Stimulated activated CD8-positive, alpha-beta memory T cell treated with anti-CD3 and anti-CD28 coated beads, Interleukin-12 subunit alpha, Interleukin-12 subunit beta, amount 100 ng/mL, for 4 hours (primary cell): ENCODE measurements around the gene PHC2.

Experiments
- DNase-seq: peaks from one replicate; pipeline ENCODE4 v3.0.0-alpha.2; 2020; ENCODE audit warnings: low read depth

Gene PHC2, protein sequence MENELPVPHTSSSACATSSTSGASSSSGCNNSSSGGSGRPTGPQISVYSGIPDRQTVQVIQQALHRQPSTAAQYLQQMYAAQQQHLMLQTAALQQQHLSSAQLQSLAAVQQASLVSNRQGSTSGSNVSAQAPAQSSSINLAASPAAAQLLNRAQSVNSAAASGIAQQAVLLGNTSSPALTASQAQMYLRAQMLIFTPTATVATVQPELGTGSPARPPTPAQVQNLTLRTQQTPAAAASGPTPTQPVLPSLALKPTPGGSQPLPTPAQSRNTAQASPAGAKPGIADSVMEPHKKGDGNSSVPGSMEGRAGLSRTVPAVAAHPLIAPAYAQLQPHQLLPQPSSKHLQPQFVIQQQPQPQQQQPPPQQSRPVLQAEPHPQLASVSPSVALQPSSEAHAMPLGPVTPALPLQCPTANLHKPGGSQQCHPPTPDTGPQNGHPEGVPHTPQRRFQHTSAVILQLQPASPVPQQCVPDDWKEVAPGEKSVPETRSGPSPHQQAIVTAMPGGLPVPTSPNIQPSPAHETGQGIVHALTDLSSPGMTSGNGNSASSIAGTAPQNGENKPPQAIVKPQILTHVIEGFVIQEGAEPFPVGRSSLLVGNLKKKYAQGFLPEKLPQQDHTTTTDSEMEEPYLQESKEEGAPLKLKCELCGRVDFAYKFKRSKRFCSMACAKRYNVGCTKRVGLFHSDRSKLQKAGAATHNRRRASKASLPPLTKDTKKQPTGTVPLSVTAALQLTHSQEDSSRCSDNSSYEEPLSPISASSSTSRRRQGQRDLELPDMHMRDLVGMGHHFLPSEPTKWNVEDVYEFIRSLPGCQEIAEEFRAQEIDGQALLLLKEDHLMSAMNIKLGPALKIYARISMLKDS

GRCh38 chr1:33430692-33431593 is at the start of gene PHC2:
Gene PHC2 (minus strand): TSS chr1:33431095. CDS start chr1:33375539, 55,556 bp downstream.
- DNase-seq = peak; percentile 87

GRCh38 chr1:33477451-33477850 is 46.6 kb upstream of the PHC2 start:
- DNase-seq = no peak

DNA sequence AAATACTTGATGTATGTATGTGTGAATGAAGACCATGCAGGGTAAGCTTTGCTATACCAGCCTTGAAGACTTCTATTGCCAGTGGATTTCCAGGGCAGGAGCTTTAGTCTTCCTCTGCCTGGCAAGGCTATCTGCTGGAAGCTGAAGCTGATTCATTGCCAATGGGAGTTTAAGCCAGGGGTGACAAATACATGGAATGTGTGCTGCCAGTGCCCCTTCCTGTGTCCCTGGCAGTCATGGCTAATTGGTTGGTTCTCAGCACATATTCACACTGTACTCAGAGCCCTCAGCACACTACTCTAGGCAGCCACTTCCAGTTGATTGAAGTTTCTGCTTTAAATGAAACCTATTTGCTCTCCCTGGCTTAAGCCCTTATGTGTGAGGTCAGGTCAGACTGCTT is 43.0 kb upstream of the PHC2 start:
- no peak for DNase-seq

GRCh38 chr1:33472269-33472980 is 41.5 kb upstream of the PHC2 start, which contains the start of gene ZSCAN20:
Gene ZSCAN20 (plus strand): TSS chr1:33472645. CDS start chr1:33479289, 6,644 bp downstream.
- DNase-seq = peak; percentile 75

DNA sequence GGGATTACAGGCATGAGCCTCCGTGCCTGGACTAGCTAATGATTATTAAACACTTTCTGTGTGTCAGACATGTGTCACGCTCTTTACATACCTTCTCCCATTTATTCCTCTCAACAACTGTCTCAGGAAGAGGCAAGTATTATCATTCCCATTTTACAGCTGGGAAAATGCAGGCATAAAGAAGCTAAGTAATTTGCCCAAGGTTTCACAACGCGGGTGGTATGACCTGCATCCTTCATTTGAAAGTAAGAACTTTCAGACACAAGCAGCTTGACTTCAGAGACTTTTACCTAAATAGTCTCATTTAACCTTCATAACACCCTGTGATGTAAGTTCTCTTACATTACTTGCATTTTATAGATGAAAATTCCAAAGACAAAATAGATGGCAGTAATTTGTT is 40.5 kb upstream of the PHC2 start:
- no peak for DNase-seq

DNA sequence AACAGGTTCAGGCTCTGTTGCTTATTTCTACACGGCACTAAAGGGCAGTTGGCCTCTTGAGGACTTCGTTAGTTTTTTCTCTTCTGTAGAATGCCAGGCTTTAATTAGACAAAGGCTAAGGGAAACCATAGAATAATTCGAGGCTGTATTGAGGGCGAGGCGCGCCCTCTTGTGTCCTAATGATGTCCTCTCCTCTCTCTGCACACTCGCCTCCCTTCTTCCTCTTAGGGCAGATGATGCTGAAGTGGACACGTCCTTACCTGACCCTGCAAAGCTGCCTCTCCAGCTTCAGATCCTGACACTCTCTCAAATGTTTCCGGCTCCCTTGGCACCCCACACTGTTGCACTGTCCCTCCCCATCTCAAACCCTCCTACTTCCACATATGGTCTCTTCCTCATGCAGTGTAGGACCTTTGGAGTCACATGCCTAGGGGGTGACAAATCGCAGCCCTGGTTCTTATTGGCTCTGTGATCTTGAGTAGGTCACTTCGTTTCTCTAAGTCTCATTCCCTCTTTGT is 39.7 kb upstream of the PHC2 start:
- DNase-seq = peak; percentile 15

DNA sequence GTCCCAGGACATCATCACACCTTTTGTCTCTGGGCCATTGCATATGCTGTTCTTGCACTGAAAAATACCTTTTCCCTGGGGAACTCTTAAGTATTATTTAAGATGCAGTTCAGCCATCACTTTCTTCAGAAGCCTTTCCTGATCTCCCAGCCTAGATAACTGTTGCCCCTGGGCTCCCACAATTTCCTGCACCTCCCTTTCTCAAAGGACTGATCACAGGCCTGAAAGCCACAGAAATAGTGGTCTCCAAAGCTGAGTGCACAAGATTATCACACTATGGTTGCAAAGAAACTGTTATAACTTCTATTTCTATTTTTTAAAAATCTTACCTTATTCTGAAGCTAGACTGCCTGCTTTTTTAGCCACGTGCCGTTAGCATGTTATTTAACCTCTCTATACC is 38.8 kb upstream of the PHC2 start:
- DNase-seq = no peak

DNA sequence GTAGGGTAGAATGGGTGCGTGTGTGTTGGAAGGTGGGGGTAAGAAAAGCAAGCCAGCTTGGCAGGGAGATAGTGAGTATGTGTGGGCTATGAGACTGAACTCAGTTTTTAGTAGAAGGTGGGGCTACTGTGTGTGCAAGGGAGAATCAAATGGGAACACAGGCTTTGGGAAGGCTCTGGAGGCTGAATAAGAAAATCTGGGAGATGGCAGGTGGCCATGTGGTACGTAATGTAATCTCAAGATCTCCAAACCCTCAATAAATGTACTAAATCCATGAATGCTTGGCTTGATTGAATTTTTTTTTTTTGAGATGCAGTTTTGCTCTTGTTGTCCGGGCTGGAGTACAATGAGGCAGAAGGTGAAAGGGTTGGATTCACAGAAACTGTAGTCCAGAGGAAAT is 38.1 kb upstream of the PHC2 start:
- no peak for DNase-seq

- no peak for DNase-seq
Observed at GRCh38 chr1:33468531-33468930, 37.6 kb upstream of the PHC2 start.

DNA sequence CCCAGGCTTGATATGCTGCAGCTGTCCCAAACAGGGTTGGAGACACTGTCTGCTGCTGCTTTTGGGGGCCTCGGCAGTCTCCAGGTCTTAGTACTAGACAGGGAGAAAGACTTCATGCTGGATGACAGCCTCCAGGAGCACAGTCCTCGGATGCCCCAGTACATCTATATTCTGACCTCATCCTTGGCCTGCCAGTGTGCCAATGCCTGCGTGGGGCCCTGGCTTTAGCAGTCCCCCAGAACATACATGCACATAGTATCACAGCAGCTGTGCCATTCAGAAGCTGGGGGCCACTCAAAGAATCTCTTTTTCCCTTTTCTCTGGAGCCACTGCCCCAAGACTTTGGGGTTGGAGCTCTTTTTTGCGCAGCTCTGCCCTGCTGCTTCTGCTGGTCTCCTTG is 37.1 kb upstream of the PHC2 start:
- DNase-seq = no peak

DNA sequence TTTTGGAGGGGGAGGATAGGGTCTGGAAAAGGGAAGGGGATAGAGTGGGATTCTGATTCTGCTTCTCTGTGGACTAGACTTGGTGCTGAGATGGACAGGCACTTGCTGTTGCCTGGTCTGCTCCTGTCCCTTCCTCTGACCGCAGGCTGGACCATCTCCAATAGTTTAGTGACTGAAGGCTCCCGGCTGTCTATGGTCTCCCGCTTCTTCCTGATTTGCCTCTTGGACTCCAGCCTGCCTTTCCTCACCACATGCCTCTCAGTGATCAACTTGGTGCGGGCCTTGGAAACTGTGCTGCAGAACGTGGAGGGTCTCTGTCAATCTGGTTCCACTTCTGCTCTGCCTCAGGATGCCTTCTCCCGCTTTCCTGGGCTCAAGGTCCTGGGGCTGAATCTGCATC is 35.3 kb upstream of the PHC2 start:
- no peak for DNase-seq

DNA sequence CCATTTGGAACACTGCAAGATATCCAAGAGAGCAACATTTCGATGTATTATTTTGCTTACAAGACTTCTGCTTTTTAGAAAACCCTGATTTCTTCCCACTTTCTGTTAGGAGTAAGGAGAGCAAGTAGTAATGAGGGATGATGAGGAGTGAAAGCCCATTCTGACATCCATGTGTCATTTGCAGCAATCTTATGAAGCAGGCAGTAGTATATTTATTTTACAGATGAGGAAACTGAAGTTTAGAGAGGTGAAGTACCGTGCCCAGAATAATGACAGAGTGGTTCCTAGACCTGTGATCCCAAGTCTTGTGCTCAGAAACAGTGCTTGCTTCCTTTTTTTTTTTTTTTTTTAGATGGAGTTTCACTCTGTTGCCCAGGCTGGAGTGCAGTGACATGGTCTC is 34.4 kb upstream of the PHC2 start:
- no peak for DNase-seq

- DNase-seq = no peak
Observed at GRCh38 chr1:33464552-33464951, 33.7 kb upstream of the PHC2 start.

GRCh38 chr1:33462405-33463164 is 31.7 kb upstream of the PHC2 start:
- no peak for DNase-seq

DNA sequence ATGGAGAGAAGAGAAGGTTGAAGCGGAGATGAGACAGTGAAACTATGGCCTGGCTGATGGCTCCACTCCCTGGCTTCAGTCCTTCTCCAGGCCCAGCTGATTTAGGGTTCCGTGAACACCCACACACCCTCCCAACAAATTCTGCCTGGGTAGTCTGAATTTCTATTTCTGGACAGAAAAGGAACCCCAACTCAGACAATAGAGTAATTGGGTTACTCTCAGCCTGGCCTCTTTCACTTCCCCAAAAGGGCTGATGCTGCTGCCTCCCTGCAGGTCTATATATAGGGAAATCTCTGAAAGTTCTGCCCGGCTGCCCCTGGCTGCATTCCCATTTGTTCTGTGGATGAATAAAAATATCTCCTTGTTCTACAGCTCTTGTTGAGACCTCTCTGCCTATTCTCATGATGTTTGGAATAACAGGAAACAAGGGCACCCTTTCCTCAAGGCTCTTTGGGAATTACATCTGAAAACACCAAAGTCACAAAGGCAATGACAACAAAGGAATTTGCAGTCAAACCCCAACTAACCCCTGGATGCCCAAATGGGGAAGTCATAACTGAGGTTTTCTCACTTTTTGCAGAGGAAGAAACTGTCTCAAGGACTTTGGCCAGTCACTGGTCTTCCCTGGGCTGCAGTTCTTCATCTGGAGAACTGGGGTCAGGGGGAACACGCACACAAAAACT is 30.2 kb upstream of the PHC2 start:
- DNase-seq = no peak

GRCh38 chr1:33460144-33460543 is 29.2 kb upstream of the PHC2 start:
- DNase-seq = no peak

DNA sequence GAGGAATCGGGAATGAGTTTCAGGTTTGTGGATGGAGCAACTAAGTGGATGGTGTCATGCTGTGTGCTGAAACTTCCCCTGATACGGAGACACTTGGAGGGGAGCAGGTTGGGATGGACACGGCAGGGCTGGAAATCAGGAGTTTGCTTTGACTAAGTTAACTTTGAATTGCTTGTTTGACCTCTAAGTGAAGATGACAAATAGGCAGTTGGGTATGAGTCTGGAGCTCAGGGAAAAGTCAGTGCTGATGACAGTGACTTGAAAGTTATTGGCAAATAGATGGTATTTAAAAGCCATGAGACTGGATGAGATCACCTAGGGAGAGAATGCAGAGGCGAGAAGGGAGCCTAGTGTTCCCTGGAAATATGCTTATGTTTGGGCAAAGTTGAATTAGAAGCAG is 28.8 kb upstream of the PHC2 start:
- DNase-seq = no peak

DNA sequence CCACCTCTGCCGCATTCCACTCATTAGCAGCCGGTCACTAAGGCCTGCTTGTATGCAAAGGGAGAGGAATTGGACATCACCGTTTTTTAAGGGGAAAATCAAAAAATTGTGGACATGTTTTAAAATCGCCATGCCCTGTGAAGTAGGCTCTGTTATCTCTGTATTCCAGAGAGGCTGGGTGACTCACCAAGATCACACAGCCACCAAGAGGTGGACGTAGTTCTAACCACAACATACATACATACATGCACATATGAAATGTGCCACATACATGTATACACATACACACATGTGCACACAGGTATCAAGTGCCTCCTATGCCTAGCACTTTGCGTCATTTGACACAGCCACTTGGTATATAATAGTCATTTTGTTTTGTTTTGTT is 25.6 kb upstream of the PHC2 start:
- DNase-seq = no peak

DNA sequence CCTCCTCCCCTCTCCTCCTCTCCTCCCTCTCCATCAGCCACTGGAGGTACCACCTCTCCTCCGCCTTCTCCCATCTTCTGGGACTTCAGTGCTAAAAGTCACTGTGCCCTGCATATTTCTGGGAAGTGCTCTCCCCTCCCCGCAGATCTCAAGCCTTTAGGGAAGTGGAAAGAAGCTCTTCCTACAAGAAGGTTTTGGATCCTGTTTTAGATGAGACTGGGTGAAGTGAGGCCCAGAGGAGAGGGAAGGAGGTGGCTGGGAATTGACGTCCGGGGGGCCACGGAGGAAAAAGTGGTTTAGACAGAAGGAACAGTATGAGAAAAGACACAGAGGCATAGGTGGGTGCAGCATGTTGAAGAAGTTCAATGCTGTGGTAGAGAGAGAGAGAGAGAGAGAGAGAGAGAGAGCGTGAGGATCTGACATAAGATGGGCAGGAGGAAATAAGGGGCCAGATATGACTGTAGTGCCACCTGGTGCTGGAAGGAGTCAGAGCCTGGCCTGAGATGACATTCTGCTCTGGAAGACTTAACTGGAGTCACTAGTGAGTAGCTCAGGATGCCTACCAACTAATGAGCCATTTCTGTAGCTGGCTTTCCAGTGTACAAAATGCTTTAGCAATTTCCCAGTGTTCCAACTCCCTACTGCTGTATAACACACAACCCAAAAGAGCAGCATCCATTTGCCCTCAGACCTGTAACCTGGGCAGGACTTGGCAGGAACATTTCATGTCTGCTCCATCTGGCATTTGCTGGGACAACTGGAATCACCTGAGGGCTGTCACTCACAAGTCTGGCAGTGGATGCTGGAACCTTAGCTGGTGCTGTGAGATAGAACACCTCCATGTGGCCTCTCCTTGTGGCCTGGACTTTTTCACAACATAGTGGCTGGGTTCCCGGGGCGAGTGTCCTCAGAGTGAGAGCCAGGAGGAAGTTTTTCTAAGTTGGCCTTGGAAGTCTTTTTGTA is 24.9 kb upstream of the PHC2 start:
- DNase-seq = no peak
